HG03103 (cell line): ENCODE results near the gene BAHD1.

Experiments
- ATAC-seq: cut with Tn5 transposase; IDR thresholded peaks from one replicate; pipeline ENCODE4 v1.9.1; 2021; ENCODE audit warnings: low read depth; ENCODE audit not compliant: unreplicated experiment

BAHD1 gene

DNA sequence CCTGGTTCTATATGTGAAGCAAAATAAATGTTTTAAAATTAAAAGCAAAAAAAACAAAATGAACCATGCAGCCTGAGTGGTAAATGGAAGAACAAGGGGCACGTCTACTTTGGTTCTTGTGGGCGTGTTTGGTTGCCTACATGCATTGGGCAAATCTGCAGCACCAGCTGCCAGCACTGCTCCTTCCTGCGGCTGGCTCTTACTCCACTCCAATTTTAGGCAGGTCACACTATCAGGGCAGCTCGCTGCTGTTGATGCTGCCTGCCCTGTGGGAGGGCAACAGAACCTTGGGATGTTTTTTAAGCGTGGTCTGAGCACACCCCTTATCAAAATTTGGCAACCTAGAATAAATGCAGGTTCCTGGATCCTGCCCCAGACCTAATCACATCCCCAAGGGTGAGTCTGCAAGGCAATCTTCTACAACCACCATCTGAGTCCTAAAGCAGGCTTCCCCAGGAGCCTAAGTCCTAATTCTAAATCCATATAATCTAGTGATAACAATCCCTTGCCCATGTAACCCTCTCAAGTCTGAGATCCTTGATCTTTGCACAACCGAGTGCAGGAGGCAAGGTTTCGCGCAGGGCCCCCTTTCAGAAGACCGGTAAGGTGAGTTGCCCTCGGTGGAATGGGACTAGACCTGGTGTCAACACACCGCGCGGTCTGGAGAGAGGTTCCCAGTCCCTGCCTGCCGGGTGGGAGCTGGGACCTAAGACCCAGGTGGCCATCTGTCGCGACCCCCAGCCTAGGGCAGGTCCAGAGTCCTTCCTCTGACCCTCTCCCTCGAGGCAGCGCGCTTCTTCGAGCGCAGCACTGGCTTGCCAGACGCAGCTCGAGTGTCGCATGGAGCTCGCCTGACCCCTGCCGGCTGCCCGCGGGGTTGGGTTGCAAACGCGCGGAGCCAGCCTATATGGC is 19.3 kb upstream of the BAHD1 start:
- ATAC-seq = no peak

DNA sequence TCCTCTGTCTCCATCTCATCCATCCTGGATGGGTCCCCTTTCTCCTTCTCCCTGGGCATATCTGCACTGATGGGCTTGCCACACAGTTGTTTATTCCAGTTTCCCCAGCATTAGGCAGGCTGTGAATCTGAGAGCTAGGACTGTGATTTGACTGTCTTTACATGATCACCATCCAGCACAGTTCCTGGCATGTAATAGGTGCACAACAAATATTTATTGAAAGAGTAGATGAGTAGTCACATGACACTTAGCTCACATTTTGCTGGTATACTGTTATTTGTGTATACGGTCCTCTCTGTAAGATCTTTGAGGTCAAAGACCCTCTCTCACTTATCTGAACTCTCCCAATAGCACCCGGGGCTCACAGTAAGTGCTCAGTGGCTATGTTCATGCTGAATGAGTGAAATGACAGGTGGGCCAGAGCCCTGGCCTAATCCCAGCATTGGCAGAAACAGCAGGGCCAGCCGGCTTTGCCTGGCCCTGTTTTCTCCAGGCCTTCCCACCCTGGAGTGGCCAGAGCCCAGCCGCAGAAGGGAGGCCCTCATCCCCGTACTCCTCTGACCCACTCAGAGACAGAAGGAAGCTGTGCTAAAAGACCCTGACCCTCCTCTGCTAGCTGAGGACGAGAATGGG is 16.2 kb upstream of the BAHD1 start:
- no peak for ATAC-seq

DNA sequence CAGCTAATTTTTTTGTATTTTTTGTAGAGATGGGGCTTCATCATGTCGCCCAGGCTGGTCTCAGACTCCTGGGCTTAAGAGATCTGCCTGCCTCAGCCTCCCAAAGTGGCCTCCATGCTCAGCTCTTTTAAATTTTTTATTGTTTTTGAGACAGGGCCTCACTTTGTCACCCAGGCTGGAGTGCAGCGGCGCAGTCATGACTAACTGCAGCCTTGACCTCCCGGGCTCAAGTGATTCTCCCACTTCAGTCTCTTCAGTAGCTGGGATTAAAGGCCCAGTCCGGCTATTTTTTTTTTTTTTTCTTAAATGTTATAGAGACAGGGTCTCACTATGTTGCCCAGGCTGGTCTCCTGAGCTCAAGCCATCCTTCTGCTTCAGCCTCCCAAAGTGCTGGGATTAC is 15.1 kb upstream of the BAHD1 start:
- no peak for ATAC-seq

DNA sequence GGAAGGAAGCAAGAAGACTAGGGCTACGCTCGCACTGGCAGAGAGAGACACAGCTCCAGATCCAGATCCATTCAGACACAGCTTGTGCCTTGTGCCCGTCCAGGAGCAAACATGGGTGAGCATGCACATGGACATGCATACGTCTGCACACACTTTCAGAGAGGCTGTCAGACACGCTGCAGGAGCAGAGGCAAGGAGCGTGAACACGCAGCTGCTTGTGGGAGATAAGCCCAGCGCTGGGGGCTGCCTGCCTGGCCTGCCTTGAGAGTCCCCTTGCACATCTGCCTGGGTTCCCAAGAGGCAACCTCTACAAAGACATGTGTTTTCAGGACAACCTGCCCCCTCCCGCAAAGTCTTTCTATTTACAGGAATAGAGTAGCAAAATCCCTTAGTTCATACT is 13.6 kb upstream of the BAHD1 start:
- no peak for ATAC-seq

DNA sequence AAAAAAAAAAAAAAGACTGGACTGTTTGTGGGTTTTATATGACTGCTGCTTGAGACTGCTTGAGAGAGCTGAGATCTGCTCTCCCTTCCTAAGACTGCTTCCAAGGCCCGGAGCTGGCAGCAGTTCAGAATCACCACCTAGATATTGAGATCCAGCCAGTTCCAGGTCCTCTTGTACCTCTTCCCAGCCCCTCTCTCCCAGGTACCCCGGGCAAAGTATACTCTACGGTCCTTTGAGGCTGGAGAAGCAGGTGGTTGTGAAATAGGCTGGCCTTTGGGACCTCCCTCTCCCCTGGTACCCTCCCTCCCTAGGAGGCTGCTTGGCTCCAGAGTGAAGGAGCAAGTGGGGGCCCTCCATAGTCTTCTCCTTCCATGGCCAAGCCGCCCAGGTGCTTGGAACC is 12.6 kb upstream of the BAHD1 start:
- no peak for ATAC-seq

GRCh38 chr15:40429068-40429710 is 11.6 kb upstream of the BAHD1 start:
- ATAC-seq = no peak

DNA sequence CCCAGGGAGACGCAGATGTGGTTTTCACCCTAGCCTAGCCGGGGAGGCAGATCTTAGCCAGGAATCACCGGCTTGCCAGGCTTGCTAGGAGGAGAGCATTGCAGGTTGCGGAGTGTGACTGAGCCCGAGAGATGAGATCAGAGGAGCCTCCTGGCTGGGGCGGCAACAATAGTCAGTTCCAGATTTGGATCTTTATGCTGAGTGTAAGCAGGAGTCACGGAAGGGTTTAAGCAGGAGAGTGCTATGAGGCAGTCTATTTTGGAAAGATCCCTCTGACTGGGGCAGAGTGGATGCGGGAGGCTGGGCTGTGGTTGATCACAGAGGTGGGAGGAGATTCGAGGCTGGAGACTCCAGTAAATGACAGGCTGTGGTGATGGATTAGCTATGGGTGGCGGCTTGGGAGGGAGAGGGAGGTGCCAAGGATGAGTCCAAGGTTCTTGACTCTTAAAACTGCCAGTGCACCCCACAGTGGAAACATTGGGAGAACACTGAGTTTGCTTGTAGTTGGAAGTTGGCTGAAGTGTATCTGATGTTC is 10.4 kb upstream of the BAHD1 start:
- ATAC-seq = no peak

DNA sequence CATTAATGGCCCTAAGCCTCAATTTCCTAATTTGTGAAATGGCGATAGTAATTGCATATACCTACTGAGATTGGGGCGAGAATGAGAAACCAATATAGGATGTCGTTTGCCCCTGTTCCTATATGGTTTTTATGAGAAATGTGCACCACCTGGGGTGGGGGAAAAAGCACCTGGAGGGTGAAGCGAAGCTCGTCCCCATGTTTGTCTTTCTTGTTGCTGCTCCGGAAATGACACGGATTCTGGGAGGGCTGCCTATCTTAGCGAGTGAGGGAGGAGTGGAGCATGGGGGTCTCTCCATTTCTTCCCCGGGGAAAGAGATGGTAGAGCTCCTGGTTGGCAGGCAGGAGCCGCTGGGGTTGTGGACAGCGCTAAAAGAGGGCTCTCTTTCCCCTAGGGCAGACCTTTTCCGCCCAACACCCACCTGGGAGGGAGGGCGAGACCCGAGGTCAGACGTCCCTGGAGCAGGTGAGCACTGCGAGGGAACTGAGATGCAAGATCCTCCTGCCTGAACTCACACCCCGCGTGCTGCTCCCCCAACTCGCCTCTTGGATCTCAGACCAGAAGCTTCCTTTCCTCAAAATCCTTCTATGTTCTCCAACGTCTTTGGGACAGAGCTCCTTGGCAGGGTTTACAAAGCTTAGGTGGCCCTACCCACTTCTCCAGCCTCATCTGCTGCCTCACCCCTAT is 5.6 kb upstream of the BAHD1 start:
- no peak for ATAC-seq

DNA sequence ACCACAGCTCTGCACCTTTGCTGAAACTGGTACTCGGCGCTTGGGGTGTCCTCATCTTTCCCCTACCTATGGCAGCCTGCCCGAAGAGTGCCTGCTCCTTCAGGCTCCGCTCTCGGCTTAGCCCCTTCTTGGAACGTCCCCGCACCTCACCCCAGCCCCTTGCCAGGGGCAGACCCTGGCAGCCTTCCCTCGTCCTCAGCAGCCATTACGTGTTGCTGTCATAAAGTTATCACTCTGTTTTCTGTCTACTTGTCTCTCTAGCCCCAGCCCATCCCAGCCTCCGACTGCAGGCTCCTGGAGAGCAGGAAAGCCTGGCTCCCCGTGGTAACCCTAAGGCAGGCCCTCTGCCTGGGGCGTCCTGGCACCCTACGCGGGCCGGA is 5.1 kb upstream of the BAHD1 start:
- ATAC-seq = no peak

- no peak for ATAC-seq
These were observed 4.4 kb upstream of the BAHD1 start for GRCh38 chr15:40436116-40436891.

DNA sequence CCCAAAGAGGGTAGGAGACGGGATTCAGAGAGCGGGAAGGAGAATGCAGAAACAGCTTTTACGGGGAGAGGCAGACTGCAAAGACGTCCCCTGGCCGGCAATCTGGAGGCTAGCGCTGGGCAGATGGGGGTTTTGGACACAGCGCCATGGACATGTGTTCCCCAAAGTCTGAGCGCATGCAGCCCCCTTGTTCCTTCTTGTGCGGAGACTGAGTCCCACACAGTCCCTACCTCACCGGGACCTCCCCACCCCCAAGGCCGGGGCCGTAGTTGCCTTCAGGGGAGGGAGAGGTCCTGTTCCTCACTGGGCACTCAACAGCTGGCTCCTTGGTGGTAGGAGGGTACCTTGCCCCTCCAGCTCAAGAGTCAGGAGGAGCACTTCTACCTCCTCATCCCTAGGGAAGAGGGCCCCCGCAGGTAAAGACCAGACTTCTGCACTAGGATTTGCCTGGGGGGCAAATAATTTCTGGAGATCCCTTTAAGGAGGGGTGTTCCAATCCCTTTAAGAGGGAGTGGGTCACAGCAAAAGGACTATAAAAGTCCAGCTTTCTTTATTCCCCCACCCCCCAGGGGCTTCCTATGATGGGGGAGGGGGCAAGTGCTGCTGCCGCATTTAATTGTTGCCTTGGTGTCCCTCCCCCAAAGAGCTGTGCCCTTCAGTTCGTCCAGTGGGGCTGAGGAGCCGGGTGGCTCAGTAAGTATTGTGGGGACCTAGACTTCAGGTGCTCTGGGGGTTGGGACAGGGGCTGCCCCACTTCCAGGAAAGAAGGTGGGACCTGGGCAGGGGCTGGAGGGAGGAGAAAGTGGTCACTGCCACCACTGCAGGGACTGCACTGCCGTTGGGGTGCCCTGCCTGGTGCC is 3.6 kb upstream of the BAHD1 start:
- no peak for ATAC-seq

- ATAC-seq = no peak
These were observed 2.7 kb upstream of the BAHD1 start for GRCh38 chr15:40437752-40438687.

- ATAC-seq = no peak
These were observed 2.0 kb upstream of the BAHD1 start for GRCh38 chr15:40438712-40439111.

- no peak for ATAC-seq
These were observed 1.2 kb upstream of the BAHD1 start for GRCh38 chr15:40439461-40439959.

DNA sequence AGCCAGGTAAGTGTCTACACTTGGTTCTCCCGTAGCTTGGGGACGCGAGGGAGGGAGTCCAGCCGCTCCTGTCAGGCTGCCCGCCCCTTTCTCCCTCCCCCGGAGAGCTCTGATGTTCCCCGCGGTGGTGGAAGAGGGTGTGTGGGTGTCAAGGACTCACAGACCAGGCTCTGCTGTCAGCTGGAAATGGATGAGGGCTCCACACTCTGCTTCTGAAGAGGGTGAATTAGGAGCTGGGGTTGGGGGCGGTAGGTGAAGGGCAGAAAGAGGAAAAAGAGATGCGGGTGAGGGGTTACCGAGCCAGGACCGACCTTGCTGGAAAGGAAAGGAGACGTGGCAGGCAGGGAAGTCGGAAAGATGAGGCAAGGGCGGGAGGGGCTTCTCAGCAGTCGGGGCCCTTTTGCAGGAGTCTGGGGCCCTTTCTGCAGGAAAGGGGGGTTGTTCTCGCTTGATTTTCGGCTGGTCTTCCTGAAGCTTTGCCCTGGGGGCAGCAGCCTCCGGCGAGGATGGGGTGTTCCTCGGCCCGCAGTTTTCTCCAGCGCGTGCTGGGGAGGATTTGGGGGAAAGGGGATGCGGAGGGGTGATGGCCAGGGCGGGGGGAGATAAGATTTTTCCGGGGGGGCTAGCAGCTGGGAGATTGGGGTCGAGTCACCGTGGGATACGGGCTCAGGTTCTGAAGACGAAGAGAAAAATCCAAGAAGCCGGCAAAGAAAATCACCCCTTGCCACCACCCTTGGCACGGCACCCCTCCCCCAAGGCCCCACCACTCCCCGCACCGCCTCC is 602 bp upstream of the BAHD1 start:
- no peak for ATAC-seq

DNA sequence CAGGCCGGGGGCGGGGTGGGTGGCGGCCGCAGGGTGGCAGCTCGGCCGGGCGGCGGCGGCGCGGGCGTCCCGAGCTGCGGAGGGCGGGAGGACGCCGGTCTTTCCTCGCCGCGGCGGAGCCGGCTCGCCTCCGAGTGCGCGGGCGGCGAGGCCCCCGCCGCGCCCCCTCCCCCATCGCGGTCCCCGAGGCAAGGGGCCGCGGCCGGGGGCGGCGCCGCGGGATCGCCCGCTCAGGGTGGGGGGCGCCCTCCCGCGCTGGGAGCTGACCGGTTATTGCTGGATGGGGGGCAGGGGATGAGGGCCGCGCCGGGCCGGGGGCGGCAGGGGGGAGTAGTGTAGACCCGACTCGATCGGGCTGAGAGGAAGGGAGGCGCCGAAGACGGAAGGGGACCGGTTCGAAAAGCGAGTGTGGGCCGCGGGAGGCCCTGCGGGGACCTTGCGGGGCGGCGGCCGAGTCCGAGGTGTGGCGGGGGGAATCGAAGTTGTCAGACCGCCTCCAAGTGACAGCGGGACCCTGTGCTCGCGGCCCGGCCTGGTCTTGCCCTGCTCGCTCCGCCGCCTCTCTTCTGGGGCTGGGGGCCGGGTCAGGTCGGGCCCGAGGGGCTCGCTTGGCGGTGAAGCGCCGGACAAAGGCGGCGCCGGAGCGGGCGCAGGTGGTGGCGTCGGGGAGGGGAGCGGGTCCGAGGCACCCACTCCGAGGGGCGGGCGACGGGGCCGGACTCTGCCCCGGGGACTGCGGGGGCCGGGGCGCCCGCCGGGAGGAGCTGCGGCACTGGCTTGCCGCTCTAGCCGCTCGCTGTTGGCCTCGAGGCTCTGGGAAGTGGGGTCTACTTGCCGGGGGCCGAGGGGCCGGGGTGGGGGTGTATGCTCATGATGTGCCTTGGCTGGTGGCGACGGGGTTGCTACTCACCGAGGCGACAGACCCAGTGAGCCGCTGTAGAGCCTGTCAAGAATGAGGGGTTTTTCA is 1.1 kb downstream of the BAHD1 start:
- no peak for ATAC-seq
